NCI-H2196 treated with DMSO at 0.1 percent for 48 hours (cell line): ENCODE data around the gene BICD1.

ENCODE experiments used
- DNase-seq: peaks from one replicate; lab custom pipeline; 2025; ENCODE audit not compliant: unreplicated experiment; lab: John Stamatoyannopoulos, UW

Gene BICD1

DNA sequence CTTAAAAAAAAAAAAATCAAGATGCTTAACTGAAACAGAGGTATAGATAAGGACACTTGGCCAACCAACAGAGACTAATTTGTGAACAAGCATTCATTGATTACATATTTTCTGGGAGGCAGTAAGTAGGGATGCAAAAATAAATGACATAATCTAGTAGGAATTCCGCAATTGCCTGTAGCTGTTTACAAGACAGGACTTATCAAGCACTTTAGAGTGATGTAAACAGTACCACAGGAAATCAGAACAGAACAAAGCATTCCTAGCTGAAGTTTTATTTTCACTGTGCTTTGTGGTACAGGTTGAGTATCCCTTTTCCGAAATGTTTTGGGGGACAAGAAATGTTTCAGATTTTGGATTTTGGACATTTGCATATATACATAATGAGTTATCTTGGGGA, 224.5 kb downstream of the BICD1 start:
- DNase-seq = no peak

DNA sequence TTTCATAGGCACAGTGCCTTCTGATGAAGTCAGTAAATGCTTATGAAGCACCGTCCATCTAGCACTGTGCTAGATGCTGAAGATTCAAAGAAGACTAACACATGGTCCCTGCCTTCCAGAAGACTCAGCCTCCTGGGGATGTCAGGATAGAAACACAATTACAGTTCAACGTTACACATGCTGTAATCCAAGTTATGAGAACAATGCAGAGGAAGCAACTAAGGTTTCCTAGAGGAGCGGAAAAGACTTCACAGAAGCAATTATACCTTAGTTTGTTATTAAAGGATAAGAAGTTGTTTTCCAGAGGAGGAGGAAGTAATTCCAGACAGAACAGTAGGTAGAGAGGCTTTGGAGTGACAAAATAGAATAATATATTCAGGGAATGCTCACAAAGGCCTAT, 225.8 kb downstream of the BICD1 start:
- DNase-seq = no peak

DNA sequence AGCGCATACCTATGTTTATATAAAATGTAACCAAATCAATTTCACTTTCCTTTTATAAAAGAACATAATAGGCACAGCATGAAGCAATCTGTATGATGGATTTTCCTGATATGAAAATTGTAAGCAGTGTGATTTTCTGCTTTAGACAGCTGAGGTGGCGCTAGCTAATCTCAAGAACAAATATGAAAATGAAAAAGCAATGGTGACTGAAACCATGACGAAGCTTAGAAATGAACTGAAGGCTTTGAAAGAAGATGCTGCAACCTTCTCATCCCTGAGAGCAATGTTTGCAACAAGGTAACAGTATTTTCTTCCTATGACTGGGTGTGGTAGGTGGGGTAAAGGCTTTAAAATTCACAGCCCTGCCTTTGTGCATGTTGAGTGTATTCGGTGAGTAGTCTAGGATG, 227.7 kb downstream of the BICD1 start:
- DNase-seq = no peak

DNA sequence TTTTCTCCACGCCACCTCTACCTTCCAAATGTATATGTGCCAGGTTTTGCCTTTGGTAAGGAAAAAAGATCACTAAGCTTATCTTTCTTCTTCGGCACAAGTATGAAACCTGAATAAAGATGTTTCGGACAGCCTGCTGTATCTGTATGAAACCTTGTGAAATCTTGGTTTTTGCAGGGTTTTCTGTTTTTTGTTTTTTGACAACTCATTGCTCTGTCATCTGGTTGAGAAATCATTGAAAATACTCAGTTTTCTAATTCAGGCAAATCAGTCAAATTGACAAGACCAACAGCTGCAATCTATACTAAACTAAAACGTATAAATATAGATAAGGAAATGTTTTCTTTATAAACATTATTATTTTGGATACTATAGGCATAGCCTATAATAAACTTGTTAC, 229.6 kb downstream of the BICD1 start:
- no peak for DNase-seq

DNA sequence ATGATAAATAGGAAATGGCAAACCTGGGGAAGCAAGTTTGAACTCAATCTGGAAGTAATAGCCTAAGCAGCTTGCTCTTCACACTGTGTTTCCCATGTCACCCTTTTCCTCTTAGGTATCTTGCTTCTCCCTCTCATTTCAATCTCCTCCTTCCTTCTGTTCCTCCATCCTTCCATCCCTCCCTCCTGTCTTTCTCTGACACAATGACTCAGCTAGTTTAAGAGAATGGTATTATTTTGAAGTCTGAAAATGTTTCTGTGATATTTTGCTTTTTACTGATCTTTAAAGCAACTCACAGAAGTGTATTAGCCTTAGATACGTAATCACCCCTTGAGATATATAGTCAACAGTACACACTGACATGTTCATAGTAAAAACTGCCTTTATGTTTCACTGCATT, 236.8 kb downstream of the BICD1 start:
- no peak for DNase-seq

DNA sequence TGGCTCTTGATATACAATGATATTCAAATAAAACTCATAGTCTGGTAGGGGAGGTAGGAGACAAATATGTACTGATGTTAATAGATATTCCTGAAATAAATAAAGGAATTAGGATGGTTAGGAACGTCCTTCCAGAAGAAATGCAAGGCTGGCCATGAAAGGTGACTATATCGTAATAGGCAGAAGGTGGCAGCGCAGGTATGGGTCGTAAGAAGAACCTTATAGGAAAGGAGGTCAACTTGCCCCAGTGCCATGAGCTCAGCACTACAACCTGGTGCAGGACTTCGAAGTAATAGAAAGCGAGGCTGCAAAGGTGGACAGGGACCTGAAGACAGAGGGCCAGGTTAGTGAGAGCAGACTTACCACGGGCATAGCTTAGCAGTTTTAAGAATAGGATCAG, 237.4 kb downstream of the BICD1 start:
- DNase-seq = no peak

DNA sequence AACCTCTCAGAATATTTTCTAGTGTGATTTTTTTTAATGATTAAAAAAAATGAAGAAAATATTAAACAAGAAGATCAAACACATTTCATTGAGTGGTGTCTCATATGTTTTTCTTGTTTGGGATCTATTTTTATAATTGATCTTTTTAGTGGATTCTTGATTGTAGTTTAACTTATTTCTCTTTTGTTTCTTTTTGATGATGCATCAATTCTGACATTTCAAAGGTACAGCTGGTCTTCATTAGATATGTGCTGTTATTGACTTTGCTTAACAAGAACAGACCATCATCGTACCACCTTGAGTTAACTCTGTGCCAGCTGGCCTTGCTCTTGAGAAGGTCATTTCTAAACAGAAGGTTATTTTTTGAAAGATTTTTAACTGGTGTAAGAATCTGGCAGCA, 246.9 kb downstream of the BICD1 start:
- no peak for DNase-seq

DNA sequence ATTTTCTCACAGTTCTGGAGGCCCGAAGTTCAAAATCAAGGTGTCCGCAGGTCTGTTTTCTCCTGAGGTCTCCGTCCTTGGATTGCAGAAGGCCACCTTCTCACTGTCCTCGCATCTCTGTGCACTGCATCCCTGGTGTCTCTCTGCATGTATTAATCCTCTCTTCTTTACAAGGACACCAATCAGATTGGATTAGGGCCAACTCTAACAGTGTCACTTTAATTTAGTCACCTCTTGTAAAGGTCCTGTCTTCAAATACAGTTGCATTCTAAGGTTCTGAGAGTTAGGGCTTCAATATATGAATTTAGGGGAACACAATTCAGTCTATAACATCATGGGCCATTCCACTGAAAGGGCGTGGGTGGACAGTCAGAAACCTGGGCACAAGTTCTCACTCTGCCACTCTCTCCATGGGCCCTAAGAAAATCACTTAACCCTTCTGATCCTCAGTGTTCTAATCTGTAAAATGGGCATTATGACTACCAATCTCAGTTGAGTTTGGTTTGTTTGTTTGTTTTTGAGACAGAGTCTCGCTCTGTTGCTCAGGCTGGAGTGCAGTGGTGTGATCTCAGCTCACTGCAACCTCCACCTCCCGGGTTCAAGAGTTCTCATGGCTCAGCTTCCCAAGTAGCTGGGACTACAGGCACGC, 251.1 kb downstream of the BICD1 start:
- DNase-seq = no peak

DNA sequence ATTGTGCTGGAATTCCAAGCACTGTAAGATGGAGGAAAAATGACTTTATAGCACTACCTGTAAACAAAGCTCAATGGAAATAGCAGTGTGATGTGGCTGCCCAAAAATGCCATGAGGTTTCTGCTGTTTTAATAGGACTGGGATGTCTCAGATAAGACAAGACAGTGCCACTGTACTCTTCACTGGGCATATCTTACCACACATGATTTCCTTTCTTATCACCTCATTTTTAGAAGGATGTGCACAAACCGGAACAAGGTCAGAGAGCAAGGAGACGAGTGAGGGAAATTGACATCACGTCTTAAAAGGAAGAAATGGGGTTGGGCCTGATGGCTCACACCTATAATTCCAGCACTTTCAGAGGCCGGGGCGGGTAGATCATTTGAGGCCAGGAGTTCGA, 254.3 kb downstream of the BICD1 start:
- no peak for DNase-seq

DNA sequence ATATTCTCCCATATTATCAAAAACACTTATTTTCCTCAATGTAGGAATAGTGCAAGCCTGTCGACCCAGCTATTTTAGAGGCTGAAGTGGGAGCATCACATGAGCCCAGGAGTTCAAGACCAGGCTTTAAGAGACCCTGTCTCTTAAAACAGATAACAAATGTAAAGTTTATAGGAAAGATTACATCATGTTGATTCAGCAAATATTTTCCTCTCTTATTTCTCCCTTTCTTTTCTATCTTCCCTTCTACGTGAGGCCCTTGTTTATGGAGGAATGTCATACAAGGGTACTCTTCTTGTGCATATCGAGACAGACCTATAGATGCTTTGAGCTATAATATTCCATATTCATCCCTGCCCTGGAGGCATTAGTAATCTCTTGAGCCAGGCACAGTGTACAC, 256.2 kb downstream of the BICD1 start:
- no peak for DNase-seq

DNA sequence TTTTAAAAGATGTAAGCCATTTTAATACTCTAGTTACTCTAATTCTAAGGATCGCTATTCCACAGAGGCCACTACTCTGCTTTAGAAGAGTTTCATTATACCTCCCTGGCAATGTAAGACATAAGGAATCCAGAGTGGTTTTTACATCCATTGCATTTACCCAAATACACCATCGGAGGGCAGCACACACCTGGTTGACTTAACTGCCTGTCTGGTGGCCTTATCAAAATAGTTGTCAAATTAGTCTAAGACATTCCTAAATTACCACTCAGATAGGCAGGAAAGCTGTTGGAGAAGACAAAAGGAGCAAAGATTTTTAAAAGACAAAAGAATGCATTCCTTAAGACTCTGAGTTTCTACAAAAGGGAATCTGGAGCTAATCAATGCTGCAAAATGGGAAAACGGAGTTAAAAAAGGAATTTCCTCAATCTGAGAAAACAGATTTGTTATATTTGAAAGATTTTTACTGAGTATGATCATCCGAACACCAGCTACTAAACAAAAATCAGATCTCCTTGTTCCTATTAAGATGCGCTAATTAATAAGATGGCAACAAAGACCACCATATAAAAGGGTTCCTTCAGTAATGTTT, 258.9 kb downstream of the BICD1 start:
- peak; percentile 60 for DNase-seq

DNA sequence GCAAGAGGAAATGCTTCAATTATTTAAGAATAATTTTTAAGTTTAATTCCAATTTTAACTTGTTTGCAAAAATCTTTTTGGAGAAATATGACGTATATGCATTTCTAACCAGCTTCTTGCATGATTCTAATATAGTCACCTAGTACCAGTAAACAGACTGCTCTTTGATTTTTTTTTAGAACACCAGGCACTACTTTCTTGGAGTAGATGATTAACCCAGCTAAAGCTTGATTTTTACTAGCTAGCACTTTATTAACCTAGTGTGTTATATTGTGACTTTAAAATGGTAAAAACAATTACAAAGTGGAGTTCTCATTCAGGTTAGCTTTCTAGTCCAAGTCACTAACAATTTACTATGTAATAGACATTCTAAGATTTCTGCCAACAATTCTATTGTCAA, 260.1 kb downstream of the BICD1 start:
- no peak for DNase-seq

DNA sequence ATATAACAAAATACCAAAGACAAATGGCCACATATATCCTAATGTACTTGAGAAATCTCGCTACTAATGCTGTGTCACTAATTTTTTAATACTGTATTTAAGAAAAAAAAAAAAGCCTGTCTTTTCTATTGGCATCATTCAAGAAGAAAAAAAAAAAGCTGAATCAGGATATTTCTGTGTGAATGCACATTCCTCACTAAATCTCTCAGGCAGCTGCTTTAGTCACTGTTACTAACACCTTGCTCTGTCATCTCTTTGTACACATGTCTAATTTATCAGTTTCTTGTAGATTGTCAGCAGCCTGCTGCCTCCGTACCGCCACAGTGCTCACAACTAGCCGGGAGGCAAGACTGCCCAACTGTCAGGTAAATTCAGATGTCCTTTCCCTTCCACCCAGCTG, 260.7 kb downstream of the BICD1 start:
- DNase-seq = no peak

DNA sequence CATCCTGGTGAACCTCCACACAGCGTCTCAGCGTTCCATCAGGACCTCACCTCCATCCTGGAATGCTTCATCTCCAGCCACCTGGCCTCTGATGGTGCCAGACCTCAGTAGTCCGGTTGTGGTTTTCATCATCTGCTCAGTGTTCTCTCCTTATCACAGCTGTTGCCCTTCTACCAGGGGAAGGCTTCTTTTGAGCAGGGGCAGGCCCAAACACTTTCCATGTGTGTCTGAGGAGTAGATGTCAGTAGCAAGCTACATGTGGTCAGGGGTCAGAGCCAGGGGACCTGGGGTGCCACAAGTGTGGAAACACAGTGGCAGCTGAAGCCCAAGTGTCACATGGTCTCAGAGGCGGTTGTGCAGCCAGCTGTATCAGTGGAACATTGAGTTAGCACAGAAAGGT, 262.6 kb downstream of the BICD1 start:
- no peak for DNase-seq

DNA sequence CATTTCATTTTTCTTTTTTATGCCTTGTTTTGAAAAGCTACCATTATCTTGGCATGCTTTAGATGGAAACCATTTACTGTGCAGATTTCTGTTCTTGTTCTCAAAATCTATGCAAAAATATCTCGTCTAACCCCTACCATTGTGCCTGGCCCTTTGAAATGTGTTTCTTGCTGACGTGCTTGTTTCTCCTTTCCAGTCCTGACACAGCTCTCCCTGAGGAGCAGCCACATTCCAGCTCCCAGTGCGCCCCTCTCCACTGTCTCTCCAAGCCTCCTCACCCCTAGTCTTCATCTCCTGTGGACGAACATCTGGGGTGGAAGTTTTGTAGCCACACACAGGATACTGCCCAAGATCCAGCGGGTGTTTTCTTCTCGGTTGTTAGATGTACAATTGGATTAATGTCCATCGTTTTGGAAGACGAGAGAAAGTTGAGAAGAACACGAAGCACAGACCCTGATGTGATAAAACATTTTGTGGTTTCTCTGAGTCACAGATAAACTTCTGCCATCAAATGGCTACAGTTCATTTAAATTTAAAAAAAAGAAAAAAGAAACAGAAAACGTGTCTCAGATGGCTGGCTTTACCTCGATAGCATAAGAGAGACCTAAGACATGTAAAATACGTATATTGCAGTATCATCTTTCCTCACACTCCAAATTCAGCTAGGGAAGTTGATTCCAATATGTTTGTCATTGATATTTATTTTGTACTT, 270.9 kb downstream of the BICD1 start:
- DNase-seq = no peak

DNA sequence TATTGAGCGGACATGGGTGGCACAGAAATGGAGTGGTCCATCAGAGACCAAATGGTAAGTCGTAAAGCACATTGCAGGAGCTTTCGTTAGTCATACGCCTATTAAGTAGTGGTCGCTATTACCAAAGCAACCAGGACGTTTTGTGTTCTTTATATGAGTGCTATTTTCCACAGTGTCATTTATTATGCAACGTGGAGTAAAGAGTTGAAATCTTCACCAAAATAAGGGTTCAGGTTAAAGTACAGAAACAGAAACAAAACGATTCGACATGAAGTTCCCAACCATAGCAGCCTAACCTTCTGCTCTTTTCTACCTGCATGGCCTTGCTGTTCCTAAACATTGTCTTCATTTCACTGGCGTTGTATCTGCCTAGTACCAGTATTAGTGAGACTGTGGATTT, 272.6 kb downstream of the BICD1 start:
- DNase-seq = no peak

DNA sequence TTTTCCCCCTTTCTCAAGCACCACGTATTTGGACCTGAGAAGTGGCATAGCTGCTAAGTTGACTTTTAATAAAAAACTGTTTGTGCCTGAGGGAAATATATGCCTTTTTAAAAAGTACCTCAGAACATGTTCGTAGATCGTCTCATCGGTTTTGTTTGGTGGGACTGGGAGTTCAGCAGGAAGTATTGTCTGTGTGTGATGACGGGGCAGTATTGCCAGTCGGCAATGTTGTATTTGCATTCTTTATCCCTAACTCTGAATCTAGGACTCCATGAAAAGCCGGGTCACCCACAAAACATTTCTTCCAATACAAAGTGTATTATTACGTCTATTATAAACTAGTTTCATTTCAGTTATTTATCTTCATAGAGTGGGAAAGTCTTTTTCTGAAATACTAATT, 273.0 kb downstream of the BICD1 start:
- no peak for DNase-seq

DNA sequence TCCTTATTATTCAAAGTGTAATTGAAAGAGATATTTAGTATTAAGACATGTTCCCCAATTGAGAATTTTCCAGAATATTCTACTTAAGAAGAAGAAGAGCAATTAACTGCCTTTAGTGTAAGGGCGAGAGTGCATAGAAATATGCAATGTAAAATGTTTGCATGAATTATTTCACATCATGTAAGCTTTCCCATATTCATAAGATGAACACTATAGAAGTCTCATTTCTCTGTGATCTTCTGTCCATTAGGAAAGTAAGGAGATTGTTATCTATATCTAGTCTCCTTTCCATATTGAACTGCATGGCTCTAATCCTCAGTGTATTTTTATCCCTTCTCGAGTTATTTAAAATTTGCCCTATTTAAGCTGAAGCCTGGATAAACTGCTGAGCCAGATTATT, 275.6 kb downstream of the BICD1 start:
- no peak for DNase-seq

DNA sequence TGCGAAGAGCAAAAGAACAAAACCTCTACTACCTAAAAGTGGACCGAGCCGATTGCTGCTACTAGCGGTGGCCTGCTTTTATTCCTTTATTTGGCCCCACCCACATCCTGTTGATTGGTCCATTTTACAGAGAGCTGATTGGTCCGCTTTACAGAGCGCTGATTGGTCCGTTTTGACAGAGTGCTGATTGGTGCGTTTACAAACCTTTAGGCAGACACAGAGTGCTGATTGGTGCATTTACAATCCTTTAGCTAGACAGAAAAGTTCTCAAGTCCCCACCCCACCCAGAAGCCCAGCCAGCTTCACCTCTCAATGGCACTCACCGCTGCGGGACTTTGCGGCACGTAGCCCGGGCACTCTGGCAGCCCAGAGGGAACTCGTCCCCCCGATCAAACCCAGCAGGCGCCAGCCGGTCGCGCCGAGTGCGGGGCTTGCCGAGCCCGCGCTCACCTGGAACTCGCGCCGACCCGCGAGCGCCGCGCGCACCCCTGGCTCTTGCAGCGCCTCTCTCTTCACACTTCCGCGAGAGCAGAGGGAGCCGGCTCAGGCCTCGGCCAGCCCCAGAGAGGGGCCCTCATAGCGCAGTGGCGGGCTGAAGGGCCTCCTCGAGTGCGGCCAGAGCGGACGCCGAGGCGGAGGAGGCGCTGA, 284.0 kb downstream of the BICD1 start:
- DNase-seq = no peak

DNA sequence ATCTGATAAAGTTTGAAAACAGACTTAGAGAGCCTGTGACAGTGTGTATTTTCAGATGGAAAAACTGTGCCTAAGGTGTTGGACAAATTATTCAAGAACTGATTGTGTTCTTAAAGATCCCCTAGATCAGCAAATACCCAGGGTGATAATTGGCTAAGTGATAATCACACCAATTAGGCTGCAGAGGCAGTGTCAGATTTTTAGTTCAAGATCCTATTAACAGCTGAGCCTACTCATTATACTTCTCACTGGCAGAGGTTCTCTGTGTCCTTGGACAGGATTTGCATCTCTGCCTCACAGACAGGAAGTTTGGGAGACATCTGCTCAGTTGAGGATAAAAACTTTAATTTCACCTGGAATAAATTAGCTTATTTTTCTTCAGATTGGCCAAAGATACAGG, 288.4 kb downstream of the BICD1 start:
- DNase-seq = no peak

DNA sequence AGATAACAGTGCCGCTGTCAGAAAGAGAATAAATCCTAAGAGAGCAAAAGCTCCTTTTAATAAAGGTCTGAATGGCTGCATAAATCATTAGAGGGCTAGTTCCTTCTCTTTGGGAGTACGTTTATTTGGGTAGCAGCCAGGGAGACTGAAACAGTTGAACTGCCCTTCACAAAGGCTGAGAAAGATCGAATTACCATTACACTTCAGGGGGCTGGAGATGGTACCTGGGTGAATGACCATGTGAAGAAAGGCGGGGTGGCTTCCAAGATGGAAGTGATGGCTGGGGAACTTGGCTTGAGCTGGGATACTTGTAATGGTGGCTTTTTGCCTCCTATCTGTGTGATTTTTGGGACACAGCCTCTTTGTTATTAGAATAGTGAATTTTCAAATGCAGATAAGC, 291.0 kb downstream of the BICD1 start:
- DNase-seq = no peak

DNA sequence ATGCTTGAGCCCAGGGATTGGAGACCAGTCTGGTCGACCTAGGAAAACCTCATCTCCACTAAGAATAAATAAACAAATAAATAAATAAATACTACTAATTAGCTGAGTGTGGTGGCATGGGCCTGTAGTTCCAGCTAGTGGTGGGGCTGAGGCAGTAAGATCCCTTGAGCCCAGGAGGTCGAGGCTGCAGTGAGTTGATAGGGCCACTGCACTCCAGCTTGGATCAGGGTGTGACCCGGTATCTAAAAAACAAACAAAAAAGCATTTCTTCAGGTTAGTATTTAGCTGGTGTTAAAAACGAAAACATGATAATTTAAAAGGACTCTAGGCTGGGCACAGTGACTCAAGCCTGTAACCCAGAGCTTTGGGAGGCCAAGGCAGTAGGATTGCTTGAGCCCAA, 291.5 kb downstream of the BICD1 start:
- no peak for DNase-seq
